H7 (cell line): ENCODE data around the gene CNN3. TPM values are rescaled to one million over a fixed set of nuclear protein-coding genes. Genes with fewer than 3 reads are reported as not detected.

ENCODE experiments used
- DNase-seq: peaks from one replicate; pipeline ENCODE4 v3.0.0; 2012
- H3K27me3 ChIP-seq: 2 replicates; pipeline ENCODE4 v1.6.0; 2011; ENCODE audit warnings: mild to moderate bottlenecking, low read length; ENCODE audit not compliant: control insufficient read depth, insufficient read depth
- H3K36me3 ChIP-seq: replicated peaks from 2 replicates; pipeline ENCODE4 v1.5.1; 2011; ENCODE audit warnings: low read length; ENCODE audit not compliant: control insufficient read depth, insufficient read depth
- H3K4me3 ChIP-seq: 2 replicates; pipeline ENCODE4 v1.5.1; 2011; ENCODE audit warnings: low read depth, mild to moderate bottlenecking, control low read depth, low read length, moderate library complexity; ENCODE audit not compliant: insufficient read depth
- total RNA-seq: library from RNA; depleted of rRNA; stranded (reverse); fragments of >200 nt; shearing (Covaris generic); gene quantifications from 2 replicates; pipeline ENCODE4 v1.2.3, GENCODE V29; 2014; rRNA removed

CNN3 gene
- total RNA-seq, 1 experiment from 2014 or later: 364 TPM

GRCh38 chr1:94854458-94855306 is 72.2 kb downstream of the CNN3 start:
- DNase-seq: peak; percentile 89
- peak overlapping the region; percentile 29 for H3K4me3 ChIP-seq
- H3K27me3 ChIP-seq: peaks cover 8% of the 10 kb centered on the region; the same call in 1 of the 2 replicates
- no peaks in the 10 kb centered on the region for H3K36me3 ChIP-seq

- no peak for DNase-seq
- Histone ChIP-seq H3K36me3 (no peaks in the 10 kb centered on the region), H3K4me3 (no peak overlapping the region), H3K27me3 (peaks cover 8% of the 10 kb centered on the region; the same call in 1 of the 2 replicates)
These were observed 74.1 kb downstream of the CNN3 start for GRCh38 chr1:94852788-94853187.

- no peak for DNase-seq
- Histone ChIP-seq H3K4me3 (no peak overlapping the region), H3K27me3 (peaks cover 8% of the 10 kb centered on the region; the same call in 1 of the 2 replicates), H3K36me3 (no peaks in the 10 kb centered on the region)
These were observed 75.3 kb downstream of the CNN3 start for GRCh38 chr1:94851571-94851970.

Other genes starting within 250 kb of the CNN3 start
- 0.83 and 1.5 TPM in 2 replicates for gene SLC44A3, start 106.8 kb downstream of the CNN3 start, total RNA-seq
- gene ALG14, start 145.8 kb upstream of the CNN3 start, total RNA-seq: 0.67 and 0.73 TPM in 2 replicates
- 2.5 and 3.3 TPM in 2 replicates for gene TLCD4, start 190.2 kb upstream of the CNN3 start, total RNA-seq